Uterus (tissue), 2 donors: ENCODE results near the gene RBMS1.

ENCODE experiments used
- POLR2A ChIP-seq, 2 donors: fragments of 450-650 bp; IDR thresholded peaks; one replicate each; pipeline ENCODE4 v1.6.1; 2016; ENCODE audit warnings: antibody characterized with exemption in 2 of 2, mild to moderate bottlenecking in 1 of 2, moderate library complexity in 1 of 2
- TF ChIP-seq, protein P1 (sequence below), 4 experiments: fragments of 200-600 bp in 2 of 4; fragments of 450-650 bp in 2 of 4; sonication (generic) in 2 of 4; IDR thresholded peaks; one replicate each; pipeline ENCODE4 v1.5.1; 2016 to 2019; ENCODE audit warnings: antibody characterized with exemption in 4 of 4, mild to moderate bottlenecking in 2 of 4, moderate library complexity in 1 of 4

DNA sequence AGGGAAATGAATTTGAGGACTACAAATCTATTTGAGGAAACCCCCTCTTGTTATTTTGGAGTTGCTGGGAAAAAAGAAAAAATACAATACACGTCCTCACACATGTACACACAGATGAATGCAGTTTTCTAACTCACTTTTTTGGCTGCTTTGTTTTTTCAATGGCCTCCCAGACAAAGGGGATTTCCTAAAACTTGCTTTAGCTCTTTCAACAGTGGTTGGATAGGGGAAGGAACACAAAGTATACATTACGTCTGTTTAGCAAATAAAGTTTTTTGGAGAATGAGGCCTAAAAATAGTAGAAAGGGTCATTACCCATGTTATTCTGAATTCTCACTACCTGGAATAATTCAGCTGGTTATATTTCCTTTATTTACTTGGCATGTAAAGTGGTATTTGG lies 168.2 kb downstream of the RBMS1 start:
- TF ChIP-seq, protein P1, sequence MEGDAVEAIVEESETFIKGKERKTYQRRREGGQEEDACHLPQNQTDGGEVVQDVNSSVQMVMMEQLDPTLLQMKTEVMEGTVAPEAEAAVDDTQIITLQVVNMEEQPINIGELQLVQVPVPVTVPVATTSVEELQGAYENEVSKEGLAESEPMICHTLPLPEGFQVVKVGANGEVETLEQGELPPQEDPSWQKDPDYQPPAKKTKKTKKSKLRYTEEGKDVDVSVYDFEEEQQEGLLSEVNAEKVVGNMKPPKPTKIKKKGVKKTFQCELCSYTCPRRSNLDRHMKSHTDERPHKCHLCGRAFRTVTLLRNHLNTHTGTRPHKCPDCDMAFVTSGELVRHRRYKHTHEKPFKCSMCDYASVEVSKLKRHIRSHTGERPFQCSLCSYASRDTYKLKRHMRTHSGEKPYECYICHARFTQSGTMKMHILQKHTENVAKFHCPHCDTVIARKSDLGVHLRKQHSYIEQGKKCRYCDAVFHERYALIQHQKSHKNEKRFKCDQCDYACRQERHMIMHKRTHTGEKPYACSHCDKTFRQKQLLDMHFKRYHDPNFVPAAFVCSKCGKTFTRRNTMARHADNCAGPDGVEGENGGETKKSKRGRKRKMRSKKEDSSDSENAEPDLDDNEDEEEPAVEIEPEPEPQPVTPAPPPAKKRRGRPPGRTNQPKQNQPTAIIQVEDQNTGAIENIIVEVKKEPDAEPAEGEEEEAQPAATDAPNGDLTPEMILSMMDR (IDR thresholded peaks at IDR 0.05), result no peak
- TF ChIP-seq POLR2A (IDR thresholded peaks at IDR 0.05), result no peak
